Astrocyte (in vitro differentiated cells and primary cell): Measurements from ENCODE around the gene CEACAM19. TPM values are rescaled to one million over a fixed set of nuclear protein-coding genes. Genes with fewer than 3 reads are reported as not detected.
A peak's percentile ranks its signal among the peaks of the same experiment; 100 is the strongest.
"Not testable (repeated sequence)": the region's sequence is repeated elsewhere in the genome, so short reads cannot be mapped to it uniquely, and the experiment has no call there.

Experiments used
- DNase-seq: peaks from one replicate; pipeline ENCODE4 v3.0.0-alpha.2; 2010; ENCODE audit warnings: low read depth
- FAIRE-seq: peaks from 2 replicates; lab custom pipeline; 2011; peaks lifted over from hg19 to GRCh38; lab: Jason Lieb, UNC
- H2AFZ ChIP-seq: 2 replicates; pipeline ENCODE4 v1.6.0; 2012; ENCODE audit warnings: low read depth, low read length, inconsistent platforms
- H3K27ac ChIP-seq: 2 replicates; pipeline ENCODE4 v1.5.1; 2011; ENCODE audit warnings: low read depth, low read length, inconsistent platforms
- H3K27me3 ChIP-seq: 2 replicates; pipeline ENCODE4 v1.6.0; 2011; ENCODE audit warnings: low read length, inconsistent platforms; ENCODE audit not compliant: insufficient read depth
- H3K36me3 ChIP-seq: 2 replicates; pipeline ENCODE4 v1.5.1; 2011; ENCODE audit warnings: low read length, inconsistent platforms; ENCODE audit not compliant: insufficient read depth
- H3K4me1 ChIP-seq: 2 replicates; pipeline ENCODE4 v1.5.1; 2011; ENCODE audit warnings: low read length, inconsistent platforms; ENCODE audit not compliant: insufficient read depth
- H3K4me2 ChIP-seq: 2 replicates; pipeline ENCODE4 v1.6.0; 2012; ENCODE audit warnings: low read length, inconsistent platforms
- H3K4me3 ChIP-seq: 2 replicates; pipeline ENCODE4 v1.5.1; 2011; ENCODE audit warnings: low read depth, mild to moderate bottlenecking, low read length, inconsistent platforms; ENCODE audit not compliant: insufficient read depth
- H3K79me2 ChIP-seq: 2 replicates; pipeline ENCODE4 v1.6.0; 2012; ENCODE audit warnings: mild to moderate bottlenecking, low read length, inconsistent platforms; ENCODE audit not compliant: insufficient read depth
- H3K9ac ChIP-seq: 2 replicates; pipeline ENCODE4 v1.6.0; 2012; ENCODE audit warnings: mild to moderate bottlenecking, low read length, inconsistent platforms
- H3K9me3 ChIP-seq: 2 replicates; pipeline ENCODE4 v1.5.1; 2012; ENCODE audit warnings: low read depth, mild to moderate bottlenecking, low read length, inconsistent platforms; ENCODE audit not compliant: insufficient read depth
- H4K20me1 ChIP-seq: 2 replicates; pipeline ENCODE4 v1.6.0; 2012; ENCODE audit warnings: low read length, inconsistent platforms; ENCODE audit not compliant: insufficient read depth
- H3K27ac Mint-ChIP-seq: one replicate; pipeline ENCODE4 v1.8.0; 2021; ENCODE audit warnings: mild to moderate bottlenecking, mixed read lengths; ENCODE audit not compliant: unreplicated experiment
- H3K27me3 Mint-ChIP-seq: one replicate; pipeline ENCODE4 v1.8.0; 2021; ENCODE audit warnings: low read depth, mixed read lengths; ENCODE audit not compliant: unreplicated experiment
- H3K36me3 Mint-ChIP-seq: one replicate; pipeline ENCODE4 v1.8.0; 2021; ENCODE audit warnings: low read depth, mixed read lengths; ENCODE audit not compliant: unreplicated experiment
- H3K4me1 Mint-ChIP-seq: one replicate; pipeline ENCODE4 v1.8.0; 2021; ENCODE audit warnings: low read depth, mixed read lengths; ENCODE audit not compliant: unreplicated experiment
- H3K4me3 Mint-ChIP-seq: one replicate; pipeline ENCODE4 v1.8.0; 2021; ENCODE audit warnings: mild to moderate bottlenecking, moderate library complexity, mixed read lengths; ENCODE audit not compliant: unreplicated experiment
- H3K9me3 Mint-ChIP-seq: one replicate; pipeline ENCODE4 v1.8.0; 2021; ENCODE audit warnings: mild to moderate bottlenecking, mixed read lengths; ENCODE audit not compliant: unreplicated experiment
- EZH2 ChIP-seq: IDR thresholded peaks from 2 replicates; pipeline ENCODE4 v1.6.1; 2012; ENCODE audit warnings: mild to moderate bottlenecking, low read length, inconsistent platforms; ENCODE audit not compliant: insufficient read depth
- total RNA-seq: library from RNA; stranded (reverse); gene quantifications from 2 replicates; pipeline ENCODE4 v1.2.1, GENCODE V29; 2021
- TF ChIP-seq, protein P1 (sequence below): IDR thresholded peaks from 2 replicates; pipeline ENCODE4 v1.5.1; 2011; ENCODE audit warnings: low read depth, mild to moderate bottlenecking, inconsistent platforms, low read length, moderate library complexity; ENCODE audit not compliant: insufficient read depth

The CEACAM19 gene
- total RNA-seq, 1 donor from 2014 or later, result 8.0 TPM

DNA sequence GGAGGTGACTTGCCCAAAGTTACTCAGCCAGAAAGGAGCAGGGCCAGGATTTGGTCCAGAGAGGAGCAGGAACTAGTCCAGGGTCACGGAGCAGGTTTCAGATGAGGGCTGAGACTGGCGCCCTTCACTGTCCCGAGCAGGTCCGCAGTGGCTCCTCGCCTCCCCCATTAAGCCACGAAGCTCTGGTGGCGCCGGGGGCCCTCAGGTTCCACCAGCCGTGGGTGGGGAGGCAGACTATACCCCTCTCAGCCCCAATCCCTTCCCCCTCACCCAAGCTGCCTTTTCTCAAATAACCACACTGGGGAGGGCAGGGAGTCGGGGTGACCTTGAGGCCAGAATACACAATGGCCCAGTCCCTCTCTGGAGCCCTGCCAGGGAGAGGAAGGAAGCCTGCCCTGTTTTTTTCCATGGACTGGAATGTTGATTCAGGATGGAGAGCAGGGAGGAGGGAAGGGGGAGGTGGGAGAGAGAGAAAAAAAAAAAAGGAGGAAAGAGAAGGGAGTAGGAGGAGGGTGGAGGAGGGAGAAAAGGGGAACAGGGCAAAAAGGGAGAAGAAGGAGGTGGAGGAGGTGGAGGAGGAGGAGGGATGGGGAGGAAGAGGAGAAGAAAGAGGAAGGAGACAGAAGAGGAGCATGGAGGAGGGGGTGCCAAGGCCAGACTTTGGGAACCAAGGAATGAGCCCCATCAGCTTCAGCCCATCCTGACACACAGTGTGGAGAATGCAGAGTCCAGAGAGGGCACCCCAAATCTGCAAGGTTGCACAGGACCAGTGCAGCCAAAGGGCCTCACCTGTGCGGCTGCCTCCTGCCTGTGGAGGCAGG lies 47.4 kb downstream of the CEACAM19 start:
- TF ChIP-seq EZH2, result no peak

DNA sequence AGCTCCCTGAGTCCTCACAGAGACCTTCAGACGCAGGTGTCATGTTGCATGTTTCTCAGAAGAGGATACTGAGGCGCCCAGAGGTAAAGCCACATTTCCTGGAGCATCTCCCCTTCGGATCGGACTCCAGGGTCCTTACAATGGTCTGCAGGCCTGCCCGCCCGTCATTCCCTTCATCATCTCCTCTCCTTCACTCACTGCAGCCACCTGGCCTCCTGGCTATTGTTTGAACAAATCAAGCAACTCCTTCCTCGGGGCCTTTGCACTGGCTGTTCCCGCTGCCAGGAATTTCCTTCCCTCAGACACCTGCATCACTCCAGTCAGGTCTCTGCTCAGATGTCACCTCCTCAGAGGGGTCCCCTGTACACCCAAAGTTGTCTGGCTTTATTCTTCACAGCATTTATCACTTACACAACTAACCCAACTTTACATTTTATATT lies 48.0 kb downstream of the CEACAM19 start:
- Histone ChIP-seq H2AFZ (peak overlapping the region; percentile 77), H3K9ac (no peak overlapping the region), H3K27ac (no peak overlapping the region), H3K4me1 (peaks cover 22% of the 10 kb centered on the region), H3K27me3 (no peaks in the 10 kb centered on the region), H3K4me2 (peak overlapping the region; percentile 81), H4K20me1 (no peaks in the 10 kb centered on the region), H3K36me3 (no peaks in the 10 kb centered on the region), H3K9me3 (peaks cover 3% of the 10 kb centered on the region), H3K79me2 (no peaks in the 10 kb centered on the region), H3K4me3 (no peak overlapping the region)
- peak overlapping the region; percentile 20 for H3K4me3 Mint-ChIP-seq
- DNase-seq, result no peak
- no peak for FAIRE-seq
- H3K4me1 Mint-ChIP-seq, result peaks cover 13% of the 10 kb centered on the region
- no peaks in the 10 kb centered on the region for H3K36me3 Mint-ChIP-seq
- no peak overlapping the region for H3K27ac Mint-ChIP-seq
- H3K27me3 Mint-ChIP-seq, result peaks cover 2% of the 10 kb centered on the region
- H3K9me3 Mint-ChIP-seq, result peaks cover 4% of the 10 kb centered on the region
- TF ChIP-seq, protein P1, sequence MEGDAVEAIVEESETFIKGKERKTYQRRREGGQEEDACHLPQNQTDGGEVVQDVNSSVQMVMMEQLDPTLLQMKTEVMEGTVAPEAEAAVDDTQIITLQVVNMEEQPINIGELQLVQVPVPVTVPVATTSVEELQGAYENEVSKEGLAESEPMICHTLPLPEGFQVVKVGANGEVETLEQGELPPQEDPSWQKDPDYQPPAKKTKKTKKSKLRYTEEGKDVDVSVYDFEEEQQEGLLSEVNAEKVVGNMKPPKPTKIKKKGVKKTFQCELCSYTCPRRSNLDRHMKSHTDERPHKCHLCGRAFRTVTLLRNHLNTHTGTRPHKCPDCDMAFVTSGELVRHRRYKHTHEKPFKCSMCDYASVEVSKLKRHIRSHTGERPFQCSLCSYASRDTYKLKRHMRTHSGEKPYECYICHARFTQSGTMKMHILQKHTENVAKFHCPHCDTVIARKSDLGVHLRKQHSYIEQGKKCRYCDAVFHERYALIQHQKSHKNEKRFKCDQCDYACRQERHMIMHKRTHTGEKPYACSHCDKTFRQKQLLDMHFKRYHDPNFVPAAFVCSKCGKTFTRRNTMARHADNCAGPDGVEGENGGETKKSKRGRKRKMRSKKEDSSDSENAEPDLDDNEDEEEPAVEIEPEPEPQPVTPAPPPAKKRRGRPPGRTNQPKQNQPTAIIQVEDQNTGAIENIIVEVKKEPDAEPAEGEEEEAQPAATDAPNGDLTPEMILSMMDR, result no peak
- no peak for TF ChIP-seq EZH2

More for the DNA sequence above, 47.4 kb downstream of the CEACAM19 start:
- Histone ChIP-seq H3K9me3 (peaks cover 3% of the 10 kb centered on the region), H3K4me1 (peaks cover 18% of the 10 kb centered on the region), H3K27me3 (no peaks in the 10 kb centered on the region), H4K20me1 (no peaks in the 10 kb centered on the region), H3K36me3 (no peaks in the 10 kb centered on the region), H3K4me3 (no peak overlapping the region), H3K9ac (peak overlapping the region; percentile 61), H3K79me2 (no peaks in the 10 kb centered on the region), H2AFZ (peak overlapping the region; percentile 77), H3K4me2 (peak overlapping the region; percentile 81), H3K27ac (peak overlapping the region; percentile 48)
- Mint-ChIP-seq H3K36me3 (no peaks in the 10 kb centered on the region), H3K9me3 (peaks cover 4% of the 10 kb centered on the region), H3K4me3 (peak overlapping the region; percentile 40), H3K27me3 (peaks cover 2% of the 10 kb centered on the region), H3K27ac (peak overlapping the region; percentile 93), H3K4me1 (peaks cover 8% of the 10 kb centered on the region)
- peak; percentile 54 for DNase-seq
- no peak for FAIRE-seq

GRCh38 chr19:44720396-44720795 lies 49.1 kb downstream of the CEACAM19 start:
- not testable (repeated sequence) for DNase-seq, H3K27ac Mint-ChIP-seq, H3K4me3 Mint-ChIP-seq, H3K9ac ChIP-seq, H3K9me3 Mint-ChIP-seq, H3K36me3 ChIP-seq, H3K4me2 ChIP-seq, H3K79me2 ChIP-seq, H4K20me1 ChIP-seq, H3K27me3 Mint-ChIP-seq, FAIRE-seq, H3K27ac ChIP-seq, H2AFZ ChIP-seq, H3K4me3 ChIP-seq, H3K36me3 Mint-ChIP-seq, H3K9me3 ChIP-seq, H3K27me3 ChIP-seq
- peaks cover 19% of the 10 kb centered on the region for H3K4me1 Mint-ChIP-seq
- peaks cover 32% of the 10 kb centered on the region for H3K4me1 ChIP-seq
